Left renal pelvis (tissue), 4 donors: ENCODE data around the gene SMU1. TPM values are rescaled to one million over a fixed set of nuclear protein-coding genes. Genes with fewer than 3 reads are reported as not detected.

Experiments
- DNase-seq, 4 donors: peaks; one replicate each; pipeline ENCODE4 v3.0.0-alpha.2; 2013; ENCODE audit warnings: low read depth in 4 of 4, low spot score in 3 of 4
- polyA plus RNA-seq, 4 donors: library from polyadenylated mRNA; unstranded; fragments of 120-200 nt; gene quantifications; one replicate each; pipeline ENCODE4 v1.2.1, GENCODE V29; 2013; ENCODE audit not compliant: insufficient read length in 4 of 4

Gene SMU1
- polyA plus RNA-seq, result 10 to 100 TPM; 23.3 to 31.3 (median 26.5) TPM

DNA sequence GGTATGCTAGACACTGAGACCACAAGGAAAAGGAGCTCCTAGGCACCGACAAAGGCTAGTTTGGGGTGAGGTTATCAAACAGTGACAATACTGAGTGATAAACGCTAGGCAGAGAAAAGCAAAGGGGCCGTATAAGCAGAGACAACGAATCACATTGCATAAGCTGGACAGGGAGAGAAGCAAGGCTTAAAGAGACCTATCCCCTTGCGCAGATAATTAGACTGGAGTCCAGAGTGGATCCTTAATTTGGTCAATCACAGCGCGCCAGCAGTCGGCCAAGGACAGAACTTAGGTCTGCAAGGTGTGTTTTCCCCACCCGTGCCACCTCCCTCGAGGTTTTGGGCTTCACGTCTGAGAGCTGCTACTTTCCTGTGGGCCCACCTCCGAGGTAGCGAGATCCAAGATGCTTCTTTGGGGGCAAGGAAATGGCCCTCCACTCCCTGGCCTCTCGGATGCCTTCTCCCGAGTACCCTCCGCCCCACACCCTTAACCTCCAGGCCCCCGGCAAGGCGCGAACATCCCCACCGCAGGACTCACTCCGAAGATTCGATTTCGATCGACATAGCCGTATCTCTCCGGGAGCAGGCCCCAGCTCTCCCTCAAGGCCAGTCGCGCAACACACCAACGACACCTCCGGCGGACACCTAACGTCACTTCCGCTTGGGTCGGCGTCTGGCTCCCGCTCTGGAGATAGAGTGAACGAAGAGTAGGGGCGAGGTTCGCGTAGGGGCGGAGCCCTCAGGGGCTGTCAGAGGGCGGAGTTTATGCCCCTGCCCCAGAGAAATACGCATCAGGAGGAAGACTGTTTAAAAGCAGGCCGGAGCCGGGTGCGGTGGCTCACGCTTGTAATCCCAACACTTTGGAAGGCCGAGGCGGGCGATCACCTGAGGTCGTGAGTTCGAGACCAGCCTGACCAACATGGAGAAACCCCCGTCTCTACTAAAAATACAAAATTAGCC, at the start of gene SMU1:
Gene SMU1 (minus strand): TSS at position 629 of the 959 bp plus-strand sequence. CDS start 66 bp downstream, at position 563.
- DNase-seq, result peak; percentile 93 to 97 (median 95)

DNA sequence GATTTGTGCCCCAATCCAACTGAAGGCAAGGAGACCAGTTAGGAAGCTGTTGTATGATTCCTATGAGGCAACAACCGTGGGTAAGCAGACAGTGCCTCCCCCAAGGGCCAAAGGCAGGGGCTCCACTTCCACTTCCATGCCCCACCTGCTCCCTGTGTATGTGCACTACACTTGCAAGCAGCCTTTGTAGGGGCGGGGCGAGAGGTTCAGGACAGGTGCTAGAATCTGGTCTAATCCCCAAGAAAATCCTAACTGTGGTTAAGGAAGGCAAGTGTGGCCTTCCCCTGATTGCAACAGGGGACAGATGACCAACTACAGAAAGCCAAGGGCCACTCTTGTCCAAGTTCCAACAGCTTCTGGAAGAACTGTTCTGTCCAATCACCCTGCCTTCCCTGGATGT, 49.0 kb upstream of the SMU1 start:
- DNase-seq, result no peak

DNA sequence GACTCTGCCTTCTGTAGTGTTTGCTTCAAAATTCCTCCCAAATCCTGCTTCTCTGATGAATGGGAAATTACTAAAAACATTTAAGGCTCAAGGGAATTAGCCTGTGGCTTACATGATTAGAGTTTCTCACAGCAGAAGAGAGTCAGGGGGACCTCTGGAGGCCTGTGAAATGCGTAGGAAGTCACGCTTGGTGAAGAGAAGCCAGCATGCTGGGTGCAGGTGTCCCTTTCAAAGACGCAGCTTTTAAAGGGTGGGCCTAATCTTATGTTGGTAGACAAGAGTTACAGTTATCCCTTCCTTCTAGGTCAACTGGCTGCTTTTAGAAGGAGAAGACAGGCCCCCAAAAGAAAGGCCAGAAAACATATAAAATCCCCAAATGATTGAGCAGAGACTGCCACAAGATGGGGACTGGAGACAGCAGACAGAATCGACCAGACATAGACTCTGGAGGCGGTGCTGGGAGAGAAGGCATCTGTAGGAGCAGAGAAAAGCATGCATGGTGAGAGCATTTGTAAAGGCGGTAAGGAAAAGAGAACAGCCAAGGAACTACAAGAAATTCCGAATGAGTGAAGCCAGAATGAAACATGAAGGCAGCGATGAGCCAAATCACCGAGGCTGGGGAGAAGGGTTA, 48.4 kb upstream of the SMU1 start:
- no peak for DNase-seq

DNA sequence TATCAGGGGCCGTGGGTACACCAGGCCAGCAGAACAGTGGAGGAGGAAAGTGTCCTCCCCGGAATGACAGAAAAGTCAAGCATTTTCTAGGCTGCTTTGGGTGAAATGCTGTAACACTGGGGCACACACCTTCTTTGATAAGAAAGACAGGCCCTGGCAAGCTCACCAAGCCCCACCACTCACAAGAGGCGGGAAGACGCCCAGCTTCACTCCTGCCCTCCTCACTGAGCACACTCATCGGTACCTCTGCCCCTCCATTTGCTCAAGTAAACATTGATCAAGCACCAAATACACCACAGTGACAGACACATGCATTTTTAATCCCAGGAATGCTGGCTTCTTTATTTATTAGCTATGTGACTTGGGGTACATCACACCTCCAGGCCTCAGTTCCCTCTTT, 47.6 kb upstream of the SMU1 start:
- DNase-seq, result no peak

DNA sequence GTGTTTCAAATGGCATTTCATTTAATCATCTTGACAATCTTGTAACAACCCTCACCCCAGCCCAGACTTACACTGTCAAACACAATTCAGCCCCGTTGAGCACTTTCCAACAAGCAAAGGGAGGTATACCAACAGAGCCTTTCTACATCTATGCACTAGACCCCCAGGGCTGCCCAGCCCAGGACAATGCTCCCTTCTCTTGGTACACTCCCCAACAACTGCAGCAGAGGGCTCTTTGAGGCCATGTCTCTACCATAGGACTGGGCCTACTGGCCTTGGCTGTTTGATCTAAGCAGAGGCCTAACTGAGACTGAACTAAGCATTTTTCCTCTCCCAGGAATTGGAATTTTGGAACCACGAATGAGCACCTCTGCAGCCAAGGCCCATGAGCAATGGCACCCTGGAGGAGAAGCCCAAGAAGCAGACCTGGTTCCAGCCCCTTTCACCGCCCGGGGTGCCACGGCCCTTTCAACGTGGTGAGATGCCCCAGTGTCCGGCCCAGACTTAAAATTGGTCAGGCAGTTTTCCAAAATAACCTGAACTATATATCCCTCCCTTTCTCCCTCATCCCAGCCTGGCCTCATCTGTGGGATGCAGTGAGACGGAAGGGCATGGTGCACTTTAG, 47.0 kb upstream of the SMU1 start:
- no peak for DNase-seq

DNA sequence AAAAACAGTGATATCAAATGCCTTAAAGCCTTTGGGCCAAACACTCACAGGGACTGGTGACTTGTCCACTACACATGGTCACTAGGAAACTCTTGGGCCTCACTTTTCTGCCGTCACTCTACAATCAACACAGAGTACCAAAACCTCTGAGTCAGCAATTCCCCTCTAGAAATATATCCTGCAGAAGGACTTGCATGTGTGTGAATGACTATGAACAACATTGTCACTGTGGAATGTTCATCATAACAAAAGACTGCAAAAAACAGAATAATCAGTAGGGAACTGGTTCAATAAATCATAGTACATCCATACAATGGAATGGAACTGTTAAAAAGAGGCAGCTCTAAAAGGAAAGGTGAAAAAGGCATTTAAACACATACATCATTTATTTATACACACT, 44.1 kb upstream of the SMU1 start:
- no peak for DNase-seq

DNA sequence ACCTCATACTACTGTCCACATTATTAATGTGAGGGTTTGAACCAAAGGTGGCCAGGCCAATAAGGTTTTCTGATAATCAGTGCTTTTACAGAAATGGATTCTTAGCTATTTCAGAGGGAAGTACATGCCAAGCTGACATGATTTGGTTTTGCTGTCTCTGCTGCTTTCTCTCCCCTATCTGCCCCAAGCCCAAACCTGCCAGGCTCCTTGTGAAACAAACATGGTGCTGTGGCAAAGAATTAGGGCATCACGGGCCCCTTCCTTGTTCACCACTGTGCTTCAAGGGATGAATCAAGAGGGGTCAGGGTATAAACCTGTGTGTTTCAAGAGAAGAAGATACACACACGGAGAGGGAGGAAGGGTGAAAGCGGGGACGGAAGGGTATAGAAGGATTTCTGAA, 41.3 kb upstream of the SMU1 start:
- no peak for DNase-seq

DNA sequence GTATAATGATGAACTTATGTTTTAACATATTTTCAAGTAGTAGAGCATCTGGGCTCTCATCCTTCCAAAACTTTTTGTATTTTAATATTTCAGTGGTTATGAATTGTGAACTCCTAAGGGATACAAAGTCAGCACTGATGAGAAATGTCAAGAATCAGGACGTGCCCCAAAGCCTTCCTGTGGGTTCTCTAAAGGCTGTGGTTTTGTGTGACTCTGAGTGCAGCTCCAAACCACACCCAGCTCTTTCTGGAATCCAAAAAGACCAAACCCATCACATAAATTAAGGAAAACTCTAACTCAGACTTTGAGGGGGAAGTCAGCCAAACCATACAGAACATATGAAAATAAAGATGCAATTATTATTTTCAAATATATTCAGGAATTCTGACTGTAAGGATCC, 40.8 kb upstream of the SMU1 start:
- DNase-seq, result no peak

DNA sequence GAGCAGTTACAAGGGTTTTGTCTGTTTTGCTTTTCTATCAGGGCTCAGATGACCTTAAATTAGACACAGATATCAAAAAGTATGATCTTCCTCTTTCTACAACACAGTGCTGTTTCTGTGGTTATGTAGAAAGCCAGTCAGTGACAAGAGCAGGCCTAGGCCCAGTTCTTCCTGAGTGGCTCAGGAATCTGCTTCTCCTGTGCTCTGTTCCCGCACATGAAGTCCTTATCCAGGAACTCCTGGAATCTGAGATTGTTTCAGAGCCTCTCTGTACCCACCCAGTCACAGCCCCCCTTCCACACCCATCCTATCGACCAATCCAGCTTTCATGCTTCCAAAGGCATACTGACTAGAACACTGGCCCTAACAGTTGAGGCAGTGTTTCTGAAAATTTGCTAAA, 40.4 kb upstream of the SMU1 start:
- DNase-seq, result no peak

DNA sequence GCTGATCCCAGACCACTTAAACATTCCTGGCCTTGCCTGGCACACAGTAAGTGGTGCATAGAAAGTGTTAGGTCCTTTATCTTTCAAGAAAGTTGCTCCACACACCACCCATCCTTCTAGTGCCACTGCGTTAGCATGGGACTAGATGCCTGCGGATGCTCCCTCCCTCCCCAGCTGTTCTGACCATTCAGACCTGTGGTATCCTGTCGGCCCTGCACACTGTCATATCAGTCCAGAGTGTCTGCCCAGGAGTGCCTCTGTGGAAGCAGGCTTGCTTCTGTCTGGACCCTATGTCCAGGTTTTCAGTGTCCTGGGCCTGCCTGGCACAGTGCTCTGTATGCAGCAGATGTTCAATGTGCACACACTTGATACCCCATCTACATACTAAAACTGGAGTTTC, 38.3 kb upstream of the SMU1 start:
- DNase-seq, result no peak

DNA sequence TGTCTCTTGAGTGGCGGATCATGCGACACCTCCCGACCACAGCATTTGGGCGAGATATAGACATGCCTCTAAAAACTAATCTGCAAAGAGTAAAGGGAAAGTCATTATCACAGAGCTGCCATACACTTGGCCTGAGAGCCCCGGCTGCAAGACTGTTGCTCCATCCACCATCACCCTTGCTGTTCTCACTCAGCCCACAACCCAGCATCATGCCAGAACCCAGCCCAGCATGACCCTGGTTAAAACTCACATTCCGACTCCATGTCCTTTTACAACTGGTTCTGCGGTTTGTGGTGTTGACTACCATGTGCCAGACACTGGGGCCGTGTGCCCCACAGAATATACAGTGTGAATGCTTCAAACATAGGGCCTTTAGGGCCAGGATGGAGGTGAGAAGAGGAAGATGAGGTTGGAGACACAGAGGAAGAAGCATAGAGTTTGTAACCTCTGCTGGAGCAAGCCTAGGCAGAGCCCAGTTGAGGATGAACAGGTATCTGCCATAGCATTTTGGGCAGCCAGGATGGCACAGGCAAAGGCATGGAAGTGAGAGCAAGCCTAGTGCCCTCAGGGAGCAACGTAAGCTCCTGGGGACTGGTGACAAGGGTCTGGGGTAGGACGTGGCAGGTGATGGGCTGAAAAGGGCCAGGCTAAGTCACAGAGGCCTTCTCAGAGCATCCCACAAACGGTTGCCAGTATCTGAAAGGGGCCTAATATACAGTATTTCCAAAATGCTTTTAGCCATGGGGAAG, 37.5 kb upstream of the SMU1 start:
- no peak for DNase-seq

DNA sequence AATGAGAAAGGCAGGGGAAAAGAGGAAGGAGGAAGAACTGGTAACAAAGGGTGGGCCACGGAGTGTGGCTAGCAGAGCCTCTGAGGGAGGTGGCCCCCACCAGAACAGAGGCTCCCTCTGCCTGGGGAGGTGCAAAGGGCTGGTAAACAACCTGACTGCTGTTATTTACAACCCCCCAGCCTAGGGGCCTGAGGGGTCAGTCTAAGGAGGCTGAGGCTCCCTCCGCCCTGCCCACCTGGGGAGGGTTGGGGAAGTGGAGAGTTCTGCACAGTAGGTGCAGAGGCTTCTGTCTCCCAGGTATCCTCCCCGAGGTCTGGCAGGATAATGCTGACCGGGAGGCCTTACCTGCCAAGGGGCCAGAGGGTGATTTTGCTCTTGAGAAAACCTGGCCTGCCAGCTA, 35.6 kb upstream of the SMU1 start:
- DNase-seq, result no peak

DNA sequence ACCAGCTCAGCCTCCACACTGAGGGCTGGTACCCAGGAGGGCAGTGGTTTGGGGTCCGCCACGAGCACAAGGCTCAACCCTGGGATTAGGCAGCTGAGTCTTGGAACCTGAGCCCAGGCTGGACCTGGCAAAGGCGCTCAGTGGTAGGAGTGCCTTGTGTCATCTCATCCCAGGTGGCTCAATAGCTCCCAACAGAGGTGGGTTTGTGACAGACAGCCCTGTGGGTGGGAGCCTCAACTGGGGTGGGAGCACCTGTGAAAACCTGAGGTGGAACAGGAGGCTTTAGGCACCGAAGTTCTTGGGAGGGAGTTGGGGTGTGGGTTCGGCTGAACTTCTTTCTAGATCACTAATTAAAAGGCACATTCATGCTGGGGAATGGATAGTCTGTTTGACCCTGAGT, 35.2 kb upstream of the SMU1 start:
- DNase-seq, result no peak

DNA sequence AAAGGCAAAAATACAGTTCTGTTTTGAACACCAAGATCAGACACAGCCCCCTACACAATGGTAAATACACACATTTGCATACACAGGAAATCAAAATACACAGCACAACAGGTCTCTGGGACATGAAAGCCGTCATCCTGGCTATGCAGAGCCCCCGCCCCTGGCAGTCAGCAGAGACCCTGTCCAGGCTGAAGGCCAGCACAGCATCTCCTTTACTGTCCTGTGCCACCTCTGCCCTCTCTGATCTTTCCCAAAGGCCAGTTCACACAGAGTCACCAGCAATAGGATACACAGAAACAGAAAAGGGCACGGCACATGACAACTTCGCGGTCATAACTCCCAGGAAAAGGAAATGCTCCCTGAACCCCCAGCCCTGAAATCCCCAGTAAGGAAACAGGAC, 34.2 kb upstream of the SMU1 start:
- no peak for DNase-seq

DNA sequence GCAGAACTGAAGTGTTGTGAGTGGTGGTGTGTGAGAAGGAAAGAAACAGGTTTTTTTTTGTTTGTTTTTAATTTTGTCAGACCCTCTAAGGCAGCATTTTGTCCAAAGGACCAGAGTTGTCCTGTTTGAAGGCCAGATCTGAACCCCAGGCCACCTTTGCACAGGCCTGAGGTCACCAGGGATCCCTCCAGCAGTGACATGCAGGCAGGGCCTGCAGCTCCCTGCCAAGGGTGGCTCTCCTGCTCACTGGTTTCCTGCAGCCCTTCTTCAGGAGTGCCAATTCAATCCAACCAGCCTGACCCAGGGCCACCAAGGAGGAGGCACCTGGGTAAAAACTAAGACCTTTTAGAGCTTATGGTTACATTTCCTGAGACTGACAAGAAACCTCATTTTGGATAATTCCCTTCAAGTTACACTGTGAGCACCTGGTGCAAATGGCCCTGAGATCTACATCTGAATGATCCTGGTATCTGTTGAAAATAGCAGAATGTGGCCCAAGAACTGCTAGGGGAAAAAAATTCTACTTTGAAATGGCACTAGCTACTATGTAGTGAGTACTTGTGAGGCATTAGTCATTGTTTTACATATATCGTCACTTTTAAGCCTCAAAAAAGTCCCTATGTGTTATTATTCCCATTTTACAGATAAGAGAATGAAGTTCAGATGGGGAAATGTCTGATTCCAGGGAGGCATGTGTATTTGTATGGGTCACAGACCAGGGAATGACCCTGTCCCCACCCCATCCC, 33.5 kb upstream of the SMU1 start:
- no peak for DNase-seq

DNA sequence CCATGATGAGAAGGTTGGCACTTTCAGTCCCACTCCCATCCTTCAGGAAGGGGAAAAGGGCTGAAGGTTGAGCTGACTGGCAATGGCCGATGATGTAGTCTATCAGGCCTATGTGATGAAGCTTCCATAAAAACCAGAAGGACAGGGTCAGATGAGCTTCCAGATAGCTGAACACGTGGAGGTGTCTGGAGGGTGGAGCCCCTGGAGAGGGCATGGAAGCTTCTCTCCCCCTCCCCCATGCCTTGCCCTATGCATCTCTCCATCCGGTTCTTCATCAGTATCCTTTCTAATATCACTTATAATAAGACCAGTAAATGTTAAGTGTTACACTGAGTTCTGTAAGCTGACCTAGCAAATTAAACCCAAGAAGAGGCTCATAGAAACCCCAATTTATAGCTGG, 32.6 kb upstream of the SMU1 start:
- DNase-seq, result no peak

DNA sequence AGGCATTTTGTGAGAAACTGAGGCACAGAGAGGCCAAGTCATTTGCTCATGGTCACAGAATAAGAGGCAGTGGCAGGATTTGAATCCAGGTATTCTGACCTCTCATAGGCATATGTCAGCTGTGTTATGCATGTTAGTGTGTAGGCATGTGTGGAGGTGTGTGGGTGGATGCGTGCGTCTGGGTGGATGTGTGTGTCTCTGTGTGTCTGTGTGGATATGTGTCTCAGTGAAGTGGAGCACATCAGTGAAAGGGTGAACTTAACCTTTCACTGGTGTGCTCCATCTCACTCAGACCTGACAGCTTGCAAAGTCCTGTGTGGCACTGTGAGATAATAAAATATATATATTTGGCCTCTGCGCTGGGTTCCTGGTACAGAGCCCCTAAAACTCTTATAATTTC, 32.0 kb upstream of the SMU1 start:
- no peak for DNase-seq

DNA sequence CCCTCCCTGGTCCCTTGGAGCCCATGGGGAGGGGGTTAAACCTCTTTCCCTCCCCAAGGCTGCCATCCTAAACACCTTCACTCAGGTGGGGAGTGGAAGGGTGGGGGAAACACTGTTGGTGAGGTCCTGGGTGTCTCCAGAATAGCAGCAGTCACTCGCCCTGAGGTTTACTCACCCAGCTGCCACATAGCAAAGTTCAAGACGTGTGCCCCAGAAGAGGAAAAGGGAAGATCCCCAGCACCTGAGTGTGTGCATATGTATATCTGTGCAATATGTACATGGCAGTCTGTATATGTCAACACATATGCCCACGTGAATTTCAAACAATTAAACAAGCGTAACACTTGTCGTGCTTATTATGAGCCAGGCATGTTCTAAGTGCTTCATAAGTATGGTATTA, 31.3 kb upstream of the SMU1 start:
- DNase-seq, result no peak

DNA sequence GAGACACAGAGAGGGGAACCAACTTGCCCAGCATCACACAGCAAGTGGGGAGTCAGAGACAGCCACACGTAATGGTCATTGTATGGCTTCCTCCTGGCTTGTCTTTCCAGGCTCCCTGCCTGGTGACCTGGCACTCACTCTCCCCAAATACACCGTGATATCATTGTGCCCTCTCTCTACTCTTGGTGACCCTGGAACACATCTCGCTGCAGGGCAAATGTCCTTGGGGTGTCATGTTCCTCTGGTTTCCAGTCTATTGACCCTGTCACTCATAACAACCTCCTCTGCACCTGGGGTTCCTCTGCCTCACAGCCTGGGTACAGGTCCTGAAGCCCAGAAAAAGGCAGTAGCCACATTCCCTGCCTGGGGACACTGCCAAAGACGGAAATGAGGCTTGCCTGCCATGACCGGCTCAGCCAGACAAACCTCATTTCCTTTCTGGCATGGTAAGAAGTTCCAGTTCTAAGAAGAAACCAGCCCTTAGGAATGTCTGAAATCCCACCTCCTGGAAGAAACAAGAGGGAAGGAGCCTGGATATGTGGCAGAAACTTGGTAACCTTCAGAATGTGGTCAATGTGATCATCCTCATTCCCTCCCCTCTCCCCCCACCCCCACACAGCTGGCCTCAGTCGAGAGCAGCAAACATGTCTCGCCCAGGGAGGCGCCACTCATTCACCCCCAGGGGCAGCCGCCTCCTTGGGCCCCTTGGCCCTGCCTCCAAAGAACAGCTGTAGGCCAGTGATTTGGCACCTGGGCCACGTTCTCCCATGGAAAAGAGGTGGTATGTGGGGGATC, 30.6 kb upstream of the SMU1 start:
- peak in 2 of 4 donors; percentile 22 to 27 for DNase-seq
